Measurements from ENCODE around the gene MIS12. TPM values are rescaled to one million over a fixed set of nuclear protein-coding genes. Genes with fewer than 3 reads are reported as not detected.

MIS12 gene
- polyA plus RNA-seq, 2 of the 4 experiments (the other 2 are of a cell fraction): 26.6 to 38.2 TPM

DNA sequence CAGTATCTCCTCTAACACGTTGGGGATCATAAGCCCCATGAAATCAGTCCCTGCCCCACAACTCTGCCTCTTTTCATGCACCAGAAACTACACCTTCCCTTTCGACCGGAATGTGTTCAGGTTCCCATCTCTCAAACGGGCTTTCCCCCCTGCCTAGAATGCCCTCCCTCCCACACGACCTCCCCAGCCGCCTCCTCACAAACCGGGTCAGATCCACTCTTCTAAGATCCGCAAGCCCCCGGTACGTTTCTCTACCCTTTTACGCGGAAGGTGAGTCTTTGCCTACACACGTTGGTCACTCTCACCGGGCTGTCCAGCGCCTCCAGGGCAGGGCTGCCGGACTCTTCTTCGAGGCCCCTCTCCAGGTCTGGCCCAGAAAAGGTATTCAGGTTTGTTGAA, 18.3 kb upstream of the MIS12 start:
- peak in 1 of 2 experiments; percentile 34 for DNase-seq (ENCODE audit: low read depth in 1 of 2, low spot score in 1 of 2)
- TF ChIP-seq, protein P1, sequence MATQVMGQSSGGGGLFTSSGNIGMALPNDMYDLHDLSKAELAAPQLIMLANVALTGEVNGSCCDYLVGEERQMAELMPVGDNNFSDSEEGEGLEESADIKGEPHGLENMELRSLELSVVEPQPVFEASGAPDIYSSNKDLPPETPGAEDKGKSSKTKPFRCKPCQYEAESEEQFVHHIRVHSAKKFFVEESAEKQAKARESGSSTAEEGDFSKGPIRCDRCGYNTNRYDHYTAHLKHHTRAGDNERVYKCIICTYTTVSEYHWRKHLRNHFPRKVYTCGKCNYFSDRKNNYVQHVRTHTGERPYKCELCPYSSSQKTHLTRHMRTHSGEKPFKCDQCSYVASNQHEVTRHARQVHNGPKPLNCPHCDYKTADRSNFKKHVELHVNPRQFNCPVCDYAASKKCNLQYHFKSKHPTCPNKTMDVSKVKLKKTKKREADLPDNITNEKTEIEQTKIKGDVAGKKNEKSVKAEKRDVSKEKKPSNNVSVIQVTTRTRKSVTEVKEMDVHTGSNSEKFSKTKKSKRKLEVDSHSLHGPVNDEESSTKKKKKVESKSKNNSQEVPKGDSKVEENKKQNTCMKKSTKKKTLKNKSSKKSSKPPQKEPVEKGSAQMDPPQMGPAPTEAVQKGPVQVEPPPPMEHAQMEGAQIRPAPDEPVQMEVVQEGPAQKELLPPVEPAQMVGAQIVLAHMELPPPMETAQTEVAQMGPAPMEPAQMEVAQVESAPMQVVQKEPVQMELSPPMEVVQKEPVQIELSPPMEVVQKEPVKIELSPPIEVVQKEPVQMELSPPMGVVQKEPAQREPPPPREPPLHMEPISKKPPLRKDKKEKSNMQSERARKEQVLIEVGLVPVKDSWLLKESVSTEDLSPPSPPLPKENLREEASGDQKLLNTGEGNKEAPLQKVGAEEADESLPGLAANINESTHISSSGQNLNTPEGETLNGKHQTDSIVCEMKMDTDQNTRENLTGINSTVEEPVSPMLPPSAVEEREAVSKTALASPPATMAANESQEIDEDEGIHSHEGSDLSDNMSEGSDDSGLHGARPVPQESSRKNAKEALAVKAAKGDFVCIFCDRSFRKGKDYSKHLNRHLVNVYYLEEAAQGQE (IDR thresholded peaks at IDR 0.05): no peak
- TF ChIP-seq, protein P2, sequence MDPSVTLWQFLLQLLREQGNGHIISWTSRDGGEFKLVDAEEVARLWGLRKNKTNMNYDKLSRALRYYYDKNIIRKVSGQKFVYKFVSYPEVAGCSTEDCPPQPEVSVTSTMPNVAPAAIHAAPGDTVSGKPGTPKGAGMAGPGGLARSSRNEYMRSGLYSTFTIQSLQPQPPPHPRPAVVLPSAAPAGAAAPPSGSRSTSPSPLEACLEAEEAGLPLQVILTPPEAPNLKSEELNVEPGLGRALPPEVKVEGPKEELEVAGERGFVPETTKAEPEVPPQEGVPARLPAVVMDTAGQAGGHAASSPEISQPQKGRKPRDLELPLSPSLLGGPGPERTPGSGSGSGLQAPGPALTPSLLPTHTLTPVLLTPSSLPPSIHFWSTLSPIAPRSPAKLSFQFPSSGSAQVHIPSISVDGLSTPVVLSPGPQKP (IDR thresholded peaks at IDR 0.05; ENCODE audit: low read depth, low read length): no peak
- no peak for TF ChIP-seq ZNF302 (CRISPR knock-in tag; IDR thresholded peaks at IDR 0.05)
- no peak for TF ChIP-seq CEBPB (IDR thresholded peaks at IDR 0.05)
- TF ChIP-seq SREBF2 (IDR thresholded peaks at IDR 0.05): no peak
- no peak for TF ChIP-seq FOSB (CRISPR knock-in tag; IDR thresholded peaks at IDR 0.05)
- TF ChIP-seq, protein P3, sequence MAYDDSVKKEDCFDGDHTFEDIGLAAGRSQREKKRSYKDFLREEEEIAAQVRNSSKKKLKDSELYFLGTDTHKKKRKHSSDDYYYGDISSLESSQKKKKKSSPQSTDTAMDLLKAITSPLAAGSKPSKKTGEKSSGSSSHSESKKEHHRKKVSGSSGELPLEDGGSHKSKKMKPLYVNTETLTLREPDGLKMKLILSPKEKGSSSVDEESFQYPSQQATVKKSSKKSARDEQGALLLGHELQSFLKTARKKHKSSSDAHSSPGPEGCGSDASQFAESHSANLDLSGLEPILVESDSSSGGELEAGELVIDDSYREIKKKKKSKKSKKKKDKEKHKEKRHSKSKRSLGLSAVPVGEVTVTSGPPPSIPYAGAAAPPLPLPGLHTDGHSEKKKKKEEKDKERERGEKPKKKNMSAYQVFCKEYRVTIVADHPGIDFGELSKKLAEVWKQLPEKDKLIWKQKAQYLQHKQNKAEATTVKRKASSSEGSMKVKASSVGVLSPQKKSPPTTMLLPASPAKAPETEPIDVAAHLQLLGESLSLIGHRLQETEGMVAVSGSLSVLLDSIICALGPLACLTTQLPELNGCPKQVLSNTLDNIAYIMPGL (CRISPR knock-in tag; IDR thresholded peaks at IDR 0.05; ENCODE audit: borderline replicate concordance): no peak
- TF ChIP-seq JUN (IDR thresholded peaks at IDR 0.05): no peak
- no peak for TF ChIP-seq HOXB13 (CRISPR knock-in tag; IDR thresholded peaks at IDR 0.05; ENCODE audit: low read depth)
- TF ChIP-seq CBX2 (IDR thresholded peaks at IDR 0.05; ENCODE audit: borderline replicate concordance, low read depth): no peak
- no peak for TF ChIP-seq JUNB (IDR thresholded peaks at IDR 0.05)
- TF ChIP-seq RFX5 (IDR thresholded peaks at IDR 0.05): no peak
- no peak for TF ChIP-seq FOSL2 (IDR thresholded peaks at IDR 0.05)
- no peak for TF ChIP-seq FOSL2 (CRISPR knock-in tag; IDR thresholded peaks at IDR 0.05)
- Histone ChIP-seq H3K9me3 (no peaks in the 10 kb centered on the region), H3K27ac (peak overlapping the region; percentile 85 to 95), H3K4me2 (peak overlapping the region; percentile 89), H3K4me1 (peaks cover 9% of the 10 kb centered on the region; the same call in 2 of the 3 replicates), H3K4me3 (peak overlapping the region; percentile 91)
- WGBS (ENCODE audit: missing lambda C conversion rate): 1% methylated on average over 17 of the region's 17 CpGs
- no peak for FAIRE-seq
- POLR2A ChIA-PET: interaction anchor here (1.2 to 3.5 kb wide), 4 partner anchors 8 to 49 kb away, joined by 3 to 41 read pairs (median 8); partner anchors contain the start of genes C1QBP, DERL2, MIS12 and NUP88
- peak; percentile 22 to 50 for ATAC-seq
- CTCF ChIA-PET: interaction anchor here (0.8 to 13.3 kb wide), 4 partner anchors 16 to 53 kb away, joined by 3 to 86 read pairs (median 4); partner anchors contain the start of gene C1QBP

DNA sequence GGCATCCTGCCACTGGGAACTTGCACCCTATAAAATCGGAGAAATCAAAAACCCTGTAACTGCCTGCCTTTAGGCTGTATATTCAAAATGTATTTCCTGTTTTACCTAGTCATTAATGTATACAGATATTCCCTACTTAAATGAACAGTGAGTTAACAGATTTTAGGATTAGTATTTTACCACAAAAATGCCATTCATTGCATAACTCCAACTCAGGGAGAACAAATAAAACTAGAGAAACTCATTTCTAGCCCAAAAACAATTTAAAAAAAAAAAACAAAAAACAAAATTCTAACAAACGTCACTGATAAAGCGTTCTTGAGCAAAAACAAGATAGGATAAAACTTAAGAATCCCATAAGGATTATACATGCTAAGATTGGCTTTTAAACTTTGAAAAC, 13.9 kb upstream of the MIS12 start:
- peak; percentile 32 for FAIRE-seq
- Histone ChIP-seq H3K4me3 (no peak overlapping the region), H3K4me1 (no peaks in the 10 kb centered on the region), H3K9me3 (peaks cover 4% of the 10 kb centered on the region; the same call in 2 of the 3 replicates), H3K4me2 (no peak overlapping the region), H3K27ac (no peak overlapping the region)
- no peak for DNase-seq (ENCODE audit: low read depth in 1 of 2, low spot score in 1 of 2)
- CTCF ChIA-PET: no interaction called here
- ATAC-seq: no peak
- 84% methylated on average over 3 of the region's 3 CpGs for WGBS (ENCODE audit: missing lambda C conversion rate)
- POLR2A ChIA-PET: no interaction called here
- TF ChIP-seq NFE2L2 (conservative IDR thresholded peaks at IDR 0.05; ENCODE audit: low read length) (no peak), NPAS2 (CRISPR knock-in tag; IDR thresholded peaks at IDR 0.05; ENCODE audit: borderline replicate concordance) (no peak), MAZ (IDR thresholded peaks at IDR 0.05; ENCODE audit: borderline replicate concordance, low read depth, low read length) (no peak), GATA3 (IDR thresholded peaks at IDR 0.05; ENCODE audit: borderline replicate concordance) (no peak), HEYL (CRISPR knock-in tag; IDR thresholded peaks at IDR 0.05) (no peak), RNF2 (IDR thresholded peaks at IDR 0.05; ENCODE audit: borderline replicate concordance, low read depth) (no peak), SMC3 (IDR thresholded peaks at IDR 0.05) (no peak), TP53 (CRISPR knock-in tag; IDR thresholded peaks at IDR 0.05) (no peak), EHF (CRISPR knock-in tag; IDR thresholded peaks at IDR 0.05) (no peak), SREBF2 (IDR thresholded peaks at IDR 0.05) (no peak), FOSB (CRISPR knock-in tag; IDR thresholded peaks at IDR 0.05) (no peak)
- TF ChIP-seq, protein P4, sequence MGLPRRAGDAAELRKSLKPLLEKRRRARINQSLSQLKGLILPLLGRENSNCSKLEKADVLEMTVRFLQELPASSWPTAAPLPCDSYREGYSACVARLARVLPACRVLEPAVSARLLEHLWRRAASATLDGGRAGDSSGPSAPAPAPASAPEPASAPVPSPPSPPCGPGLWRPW (IDR thresholded peaks at IDR 0.05): no peak
- TF ChIP-seq, protein P1 (IDR thresholded peaks at IDR 0.05): no peak
- TF ChIP-seq, protein P5, sequence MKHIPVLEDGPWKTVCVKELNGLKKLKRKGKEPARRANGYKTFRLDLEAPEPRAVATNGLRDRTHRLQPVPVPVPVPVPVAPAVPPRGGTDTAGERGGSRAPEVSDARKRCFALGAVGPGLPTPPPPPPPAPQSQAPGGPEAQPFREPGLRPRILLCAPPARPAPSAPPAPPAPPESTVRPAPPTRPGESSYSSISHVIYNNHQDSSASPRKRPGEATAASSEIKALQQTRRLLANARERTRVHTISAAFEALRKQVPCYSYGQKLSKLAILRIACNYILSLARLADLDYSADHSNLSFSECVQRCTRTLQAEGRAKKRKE (CRISPR knock-in tag; IDR thresholded peaks at IDR 0.05; ENCODE audit: low read depth): no peak

Data from A549 (cell line).